ENCODE measurements around the gene EZH1.
"Not testable (repeated sequence)": the region's sequence is repeated elsewhere in the genome, so short reads cannot be mapped to it uniquely, and the experiment has no call there.

EZH1 gene

GRCh38 chr17:42769964-42770363, 25.1 kb upstream of the EZH1 start:
- not testable (repeated sequence) for DNase-seq

- not testable (repeated sequence) for DNase-seq
Observed at GRCh38 chr17:42768006-42768405, 23.2 kb upstream of the EZH1 start.

- no peak for DNase-seq
Observed at GRCh38 chr17:42767512-42767911, 22.7 kb upstream of the EZH1 start.

- DNase-seq = no peak
Observed at GRCh38 chr17:42766124-42766523, 21.3 kb upstream of the EZH1 start.

GRCh38 chr17:42761638-42762037, 16.8 kb upstream of the EZH1 start:
- no peak for DNase-seq

- DNase-seq = peak in 1 of 2 experiments; percentile 25
Observed at GRCh38 chr17:42760652-42761581, 16.1 kb upstream of the EZH1 start, which contains the start of gene RAMP2. TSS of gene RAMP2 (plus strand) at chr17:42761227. CDS start at chr17:42761262, 35 bp downstream.

GRCh38 chr17:42759982-42760651, 15.3 kb upstream of the EZH1 start:
- no peak for DNase-seq

GRCh38 chr17:42754782-42755181, 9.9 kb upstream of the EZH1 start:
- no peak for DNase-seq

GRCh38 chr17:42751628-42752027, 6.8 kb upstream of the EZH1 start:
- DNase-seq = no peak

- no peak for DNase-seq
Observed at GRCh38 chr17:42750739-42751344, 6.0 kb upstream of the EZH1 start.

- DNase-seq = no peak
Observed at GRCh38 chr17:42748908-42749798, 4.3 kb upstream of the EZH1 start.

- no peak for DNase-seq
Observed at GRCh38 chr17:42748202-42748907, 3.5 kb upstream of the EZH1 start.

- peak in 1 of 2 experiments; percentile 91 for DNase-seq
Observed at GRCh38 chr17:42744283-42744805, 496 bp downstream of the EZH1 start.

- DNase-seq = no peak
Observed at GRCh38 chr17:42743595-42744282, 1.1 kb downstream of the EZH1 start.

- not testable (repeated sequence) for DNase-seq
Observed at GRCh38 chr17:42742916-42743315, 1.9 kb downstream of the EZH1 start.

- DNase-seq = no peak
Observed at GRCh38 chr17:42740699-42741098, 4.1 kb downstream of the EZH1 start.

GRCh38 chr17:42725143-42725542, 19.7 kb downstream of the EZH1 start:
- no peak for DNase-seq

- no peak for DNase-seq
Observed at GRCh38 chr17:42723636-42724035, 21.2 kb downstream of the EZH1 start.

- DNase-seq = peak; percentile 76 to 83
Observed at GRCh38 chr17:42720996-42721583, 23.8 kb downstream of the EZH1 start.

GRCh38 chr17:42709561-42709960, 35.3 kb downstream of the EZH1 start:
- DNase-seq = no peak

Data from NCI-H2081 (cell line).